H1 (cell line): Measurements from ENCODE around the gene SCYGR1. TPM values are rescaled to one million over a fixed set of nuclear protein-coding genes. Genes with fewer than 3 reads are reported as not detected.

Experiments used
- BACH1 ChIP-seq: IDR thresholded peaks from 2 replicates; pipeline ENCODE4 v1.6.1; 2012; ENCODE audit warnings: low read length, improper control_type of control experiment
- KDM1A ChIP-seq: fragments of 200-600, 300-600 bp; sonication (generic); IDR thresholded peaks from 2 replicates; pipeline ENCODE4 v1.7.1; 2016; ENCODE audit warnings: mild to moderate bottlenecking, low read length, borderline replicate concordance
- NANOG ChIP-seq: IDR thresholded peaks from 2 replicates; pipeline ENCODE4 v1.6.1; 2011; ENCODE audit warnings: low read length, low read depth, mild to moderate bottlenecking, inconsistent platforms; ENCODE audit not compliant: insufficient read depth, poor library complexity, severe bottlenecking
- ZNF274 ChIP-seq: IDR thresholded peaks from 2 replicates; pipeline ENCODE4 v1.7.0; 2012; ENCODE audit warnings: low read length, borderline replicate concordance; ENCODE audit errors: extremely low read depth
- polyA plus RNA-seq, 7 experiments: library from polyadenylated mRNA; depleted of rRNA in 3 of 7; stranded (reverse) in 5 of 7; unstranded in 2 of 7; fragments of >200 nt in 5 of 7; fragments of 200-250 nt in 2 of 7; gene quantifications; 1 replicate in 5 of 7; 2 replicates in 1 of 7; 4 replicates in 1 of 7; pipeline versions ENCODE4 v1.2.1 to v1.2.3, GENCODE V29; 2011 to 2013; ENCODE audit warnings: missing spikeins in 2 of 7, mixed read lengths in 2 of 7
- total RNA-seq: library from RNA; stranded (reverse); fragmentation: NEBNext Ultra II Directional; extraction: Animal tissue kit (Norgen Biotek cat#: 25700); gene quantifications from 2 replicates; pipeline ENCODE4 v1.2.1, GENCODE V29; 2021
- TF ChIP-seq, protein P1 (sequence below): IDR thresholded peaks from 2 replicates; pipeline ENCODE4 v1.6.1; 2012; ENCODE audit warnings: low read length, inconsistent platforms

SCYGR1 gene
- total and polyA plus RNA-seq, 2 of the 8 experiments (the other 6 are each of a cell fraction or from before 2014, with no cell fraction given), result not detected

DNA sequence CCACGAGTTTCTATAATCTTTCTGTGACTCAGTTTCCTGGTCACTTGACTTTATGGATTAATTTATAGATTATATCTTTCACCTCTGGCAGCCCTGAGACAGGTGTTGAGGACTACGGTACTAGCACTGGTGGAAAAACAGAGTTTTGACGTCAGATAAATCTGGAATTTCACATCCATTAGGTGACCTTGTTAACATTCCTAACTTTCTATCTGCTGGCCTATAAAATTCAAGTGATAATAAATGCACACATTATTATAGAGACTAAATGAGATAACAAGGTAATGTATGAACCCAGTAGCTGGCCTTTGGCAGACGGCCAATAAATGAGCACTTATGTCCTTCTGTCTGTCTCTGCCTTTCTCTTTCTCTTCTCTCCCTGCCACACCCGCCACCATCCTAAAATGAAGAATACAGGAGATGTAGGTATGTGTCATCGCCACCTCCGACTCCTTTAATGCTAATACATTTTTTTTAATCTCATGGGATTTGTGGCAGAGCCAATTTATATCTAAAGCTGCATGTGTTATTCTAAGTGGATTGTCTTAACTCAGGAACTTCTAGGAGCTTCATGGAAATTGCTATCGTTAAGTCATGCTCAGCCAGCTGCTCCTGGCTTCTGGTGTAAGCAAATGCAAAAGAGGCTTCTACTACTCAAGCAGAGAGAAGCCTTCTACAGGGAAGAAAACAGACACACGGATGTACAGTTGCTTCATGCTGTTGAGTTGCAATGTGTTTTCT, 10.9 kb downstream of the SCYGR1 start (continued):
- TF ChIP-seq ZNF274 (no peak), KDM1A (no peak), BACH1 (no peak), NANOG (no peak)
- TF ChIP-seq, protein P1, sequence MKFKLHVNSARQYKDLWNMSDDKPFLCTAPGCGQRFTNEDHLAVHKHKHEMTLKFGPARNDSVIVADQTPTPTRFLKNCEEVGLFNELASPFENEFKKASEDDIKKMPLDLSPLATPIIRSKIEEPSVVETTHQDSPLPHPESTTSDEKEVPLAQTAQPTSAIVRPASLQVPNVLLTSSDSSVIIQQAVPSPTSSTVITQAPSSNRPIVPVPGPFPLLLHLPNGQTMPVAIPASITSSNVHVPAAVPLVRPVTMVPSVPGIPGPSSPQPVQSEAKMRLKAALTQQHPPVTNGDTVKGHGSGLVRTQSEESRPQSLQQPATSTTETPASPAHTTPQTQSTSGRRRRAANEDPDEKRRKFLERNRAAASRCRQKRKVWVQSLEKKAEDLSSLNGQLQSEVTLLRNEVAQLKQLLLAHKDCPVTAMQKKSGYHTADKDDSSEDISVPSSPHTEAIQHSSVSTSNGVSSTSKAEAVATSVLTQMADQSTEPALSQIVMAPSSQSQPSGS, result no peak
- TF ChIP-seq, all 59 proteins: peak for 0
